Stimulated activated CD8-positive, alpha-beta memory T cell treated with anti-CD3 and anti-CD28 coated beads, Interleukin-15, amount 100 ng/mL, for 4 hours (primary cell): ENCODE results near the gene BEAN1.

Experiments used
- DNase-seq, 2 donors: peaks; one replicate each; pipeline ENCODE4 v3.0.0-alpha.2; 2020; ENCODE audit warnings: low read depth in 2 of 2

BEAN1 gene

GRCh38 chr16:66521951-66522771 is 95.1 kb downstream of the BEAN1 start:
- peak; percentile 87 to 94 for DNase-seq

GRCh38 chr16:66522816-66523590 is 95.9 kb downstream of the BEAN1 start:
- DNase-seq: no peak

DNA sequence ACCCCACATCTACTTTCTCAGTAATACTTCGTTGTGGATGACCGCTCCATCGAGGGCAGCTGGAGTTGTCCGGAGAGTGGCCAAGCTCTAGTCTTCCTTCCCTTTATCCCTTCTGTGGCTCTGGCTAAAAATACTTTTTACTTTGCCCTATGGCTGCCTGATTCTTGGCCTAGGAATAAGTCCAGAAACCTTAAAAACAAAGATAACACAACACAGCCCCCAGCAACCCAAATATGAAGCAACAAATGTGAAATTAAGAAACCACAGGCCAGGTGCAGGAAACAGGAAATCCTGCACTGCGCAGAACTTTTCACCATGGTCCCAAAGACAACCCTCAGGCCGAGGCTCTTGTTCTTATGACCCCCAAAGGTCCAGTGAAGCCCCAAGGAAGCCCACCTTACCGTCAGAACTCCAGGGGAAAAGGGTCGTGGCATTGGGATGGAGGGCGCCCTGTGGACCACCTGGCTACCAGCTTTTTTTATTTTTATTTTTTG is 96.8 kb downstream of the BEAN1 start:
- no peak for DNase-seq

GRCh38 chr16:66524601-66525164 is 97.6 kb downstream of the BEAN1 start:
- no peak for DNase-seq

GRCh38 chr16:66525396-66526180 is 98.5 kb downstream of the BEAN1 start:
- no peak for DNase-seq

DNA sequence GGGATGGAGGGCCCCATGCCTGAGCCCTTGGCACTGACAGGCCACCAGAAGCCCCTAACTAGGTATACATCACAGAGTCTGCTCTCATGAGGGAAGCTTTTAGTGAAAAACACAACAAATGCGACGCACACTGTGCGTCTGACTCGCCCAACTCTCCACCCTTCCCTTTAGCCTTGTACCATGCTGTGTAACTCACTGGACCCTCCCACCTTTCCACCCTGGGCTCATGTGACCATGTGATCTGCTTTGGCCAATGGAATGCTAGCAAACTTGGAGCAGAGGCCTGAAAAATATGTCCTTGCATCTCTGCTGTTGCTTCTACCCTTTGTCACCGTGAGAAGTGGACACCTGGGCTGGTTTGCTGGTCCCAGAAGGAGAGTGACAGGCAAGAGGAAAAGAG is 101.2 kb downstream of the BEAN1 start:
- no peak for DNase-seq

DNA sequence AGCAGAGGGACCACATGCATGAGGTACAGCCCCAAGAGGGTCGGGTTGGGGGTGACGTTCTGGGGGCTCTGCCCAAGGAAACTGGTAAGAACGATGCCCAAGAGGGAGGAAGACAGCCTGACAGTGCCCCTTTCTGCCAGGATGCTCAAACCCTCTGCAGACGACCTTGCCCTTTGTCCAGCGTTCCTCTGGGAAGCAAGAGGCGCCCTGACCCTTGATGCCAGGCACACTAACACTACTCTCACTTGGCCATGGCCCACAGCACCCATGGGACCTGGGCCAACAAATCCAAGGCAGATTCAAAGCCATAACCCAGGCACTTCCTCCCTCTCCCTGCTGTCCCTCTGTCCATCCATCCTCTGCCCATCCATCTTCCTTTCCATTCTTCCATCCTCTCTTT is 102.4 kb downstream of the BEAN1 start:
- no peak for DNase-seq
